Upper lobe of left lung (tissue), 6 donors: ENCODE results near the gene SPEF2. TPM values are rescaled to one million over a fixed set of nuclear protein-coding genes. Genes with fewer than 3 reads are reported as not detected.

Source experiments
- ATAC-seq, 2 donors: fragments of 200-7000 bp; cut with Tn5 transposase; one replicate each; pipeline ENCODE4 v1.9.1; 2022; ENCODE audit warnings: mild to moderate bottlenecking in 2 of 2, moderate library complexity in 2 of 2; ENCODE audit not compliant: low FRiP score in 2 of 2
- DNase-seq, 2 donors: peaks; one replicate each; pipeline ENCODE4 v3.0.0-alpha.2; 2019 to 2020
- H3K27ac ChIP-seq, 4 donors: fragments of 200-600 bp; sonication (generic); one replicate each; pipeline ENCODE4 v1.5.1; 2016 to 2019
- H3K27me3 ChIP-seq, 4 donors: fragments of 200-600 bp; sonication (generic); one replicate each; pipeline ENCODE4 v1.5.1; 2017 to 2019
- H3K36me3 ChIP-seq, 4 donors: fragments of 200-600 bp; sonication (generic); one replicate each; pipeline ENCODE4 v1.5.1; 2016 to 2019
- H3K4me1 ChIP-seq, 4 donors: fragments of 200-600 bp; sonication (generic); one replicate each; pipeline ENCODE4 v1.5.1; 2018 to 2019
- H3K4me3 ChIP-seq, 4 donors: fragments of 200-600 bp; sonication (generic); one replicate each; pipeline ENCODE4 v1.5.1; 2017 to 2019; ENCODE audit warnings: mild to moderate bottlenecking in 2 of 4, moderate library complexity in 1 of 4
- H3K9me3 ChIP-seq, 4 donors: fragments of 200-600 bp; sonication (generic); one replicate each; pipeline ENCODE4 v1.5.1; 2018 to 2019
- EP300 ChIP-seq, 4 donors: sonication (generic); formaldehyde crosslinking; IDR thresholded peaks; one replicate each; pipeline ENCODE4 v1.5.1; 2017; ENCODE audit warnings: antibody characterized with exemption in 4 of 4, control low read depth in 2 of 4
- POLR2A ChIP-seq, 4 donors: fragments of 450-650 bp; IDR thresholded peaks; one replicate each; pipeline ENCODE4 v1.5.1; 2016 to 2017; ENCODE audit warnings: antibody characterized with exemption in 4 of 4, mild to moderate bottlenecking in 2 of 4
- POLR2AphosphoS5 ChIP-seq, 2 donors: sonication (generic); formaldehyde crosslinking; IDR thresholded peaks; one replicate each; pipeline ENCODE4 v1.5.1; 2017; ENCODE audit warnings: antibody characterized with exemption in 2 of 2
- WGBS, 2 donors: methylation state at CpG; one replicate each; pipeline ENCODE4 v1.1.5; 2017 to 2018; 5-methylcytosine and 5-hydroxymethylcytosine counted together
- total RNA-seq, 6 donors: library from RNA; depleted of rRNA in 4 of 6; stranded (reverse); fragments of >200 nt in 4 of 6; gene quantifications; one replicate each; pipeline versions ENCODE4 v1.1.0 to v1.2.1, GENCODE V29; 2016 to 2021
- TF ChIP-seq, protein P1 (sequence below), 6 experiments: fragments of 450-650 bp in 4 of 6; fragments of 200-600 bp in 2 of 6; sonication (generic) in 2 of 6; IDR thresholded peaks; one replicate each; pipeline ENCODE4 v1.5.1; 2016 to 2019; ENCODE audit warnings: antibody characterized with exemption in 6 of 6
- donor health status: DM: no; HTN: no; CAD: no; lungs with moderate emphysema.
- donor health status: DM: no; HTN: yes; CAD: no; lungs with severe emphysema.

Gene SPEF2
- total RNA-seq, 6 donors from 2014 or later, result 6.6 to 95.3 (median 13.9) TPM

GRCh38 chr5:35660451-35660850 lies 42.8 kb downstream of the SPEF2 start:
- H3K4me3 ChIP-seq, result no peak overlapping the region
- WGBS, 2 donors, result 45 to 55% methylated on average over 1 of the region's 1 CpG
- DNase-seq (no peak), ATAC-seq (no peak)
- H3K4me1 ChIP-seq, result no peaks in the 10 kb centered on the region
- no peak overlapping the region for H3K27ac ChIP-seq
- no peaks in the 10 kb centered on the region for H3K36me3 ChIP-seq
- H3K27me3 ChIP-seq, result no peaks in the 10 kb centered on the region
- TF ChIP-seq, protein P1, sequence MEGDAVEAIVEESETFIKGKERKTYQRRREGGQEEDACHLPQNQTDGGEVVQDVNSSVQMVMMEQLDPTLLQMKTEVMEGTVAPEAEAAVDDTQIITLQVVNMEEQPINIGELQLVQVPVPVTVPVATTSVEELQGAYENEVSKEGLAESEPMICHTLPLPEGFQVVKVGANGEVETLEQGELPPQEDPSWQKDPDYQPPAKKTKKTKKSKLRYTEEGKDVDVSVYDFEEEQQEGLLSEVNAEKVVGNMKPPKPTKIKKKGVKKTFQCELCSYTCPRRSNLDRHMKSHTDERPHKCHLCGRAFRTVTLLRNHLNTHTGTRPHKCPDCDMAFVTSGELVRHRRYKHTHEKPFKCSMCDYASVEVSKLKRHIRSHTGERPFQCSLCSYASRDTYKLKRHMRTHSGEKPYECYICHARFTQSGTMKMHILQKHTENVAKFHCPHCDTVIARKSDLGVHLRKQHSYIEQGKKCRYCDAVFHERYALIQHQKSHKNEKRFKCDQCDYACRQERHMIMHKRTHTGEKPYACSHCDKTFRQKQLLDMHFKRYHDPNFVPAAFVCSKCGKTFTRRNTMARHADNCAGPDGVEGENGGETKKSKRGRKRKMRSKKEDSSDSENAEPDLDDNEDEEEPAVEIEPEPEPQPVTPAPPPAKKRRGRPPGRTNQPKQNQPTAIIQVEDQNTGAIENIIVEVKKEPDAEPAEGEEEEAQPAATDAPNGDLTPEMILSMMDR (IDR thresholded peaks at IDR 0.05), result no peak
- TF ChIP-seq POLR2AphosphoS5 (IDR thresholded peaks at IDR 0.05) (no peak), EP300 (IDR thresholded peaks at IDR 0.05) (no peak), POLR2A (IDR thresholded peaks at IDR 0.05) (no peak)
- H3K9me3 ChIP-seq, result no peaks in the 10 kb centered on the region

DNA sequence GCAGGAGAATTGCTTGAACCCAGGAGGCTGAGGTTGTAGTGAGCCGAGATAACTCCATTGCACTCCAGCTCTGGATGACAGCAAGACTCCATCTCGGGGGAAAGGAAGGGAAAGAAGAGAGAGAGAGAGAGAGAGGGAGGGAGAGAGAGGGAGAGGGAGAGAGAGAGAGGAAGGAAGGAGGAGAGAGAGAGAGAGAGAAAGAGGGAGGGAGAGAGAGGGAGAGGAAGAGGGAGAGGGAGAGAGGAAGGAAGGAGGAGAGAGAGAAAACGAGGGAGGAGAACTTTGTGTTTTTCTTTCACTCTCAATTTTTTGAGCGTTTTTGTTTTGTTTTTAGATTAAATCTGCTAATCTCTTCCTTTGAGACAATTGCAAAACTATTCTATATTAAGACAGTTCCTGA lies 46.9 kb downstream of the SPEF2 start:
- Histone ChIP-seq H3K9me3 (no peaks in the 10 kb centered on the region), H3K4me1 (no peaks in the 10 kb centered on the region), H3K4me3 (no peak overlapping the region), H3K27me3 (no peaks in the 10 kb centered on the region), H3K36me3 (no peaks in the 10 kb centered on the region), H3K27ac (no peak overlapping the region)
- 52 to 67% methylated on average over 4 of the region's 4 CpGs for WGBS, 2 donors
- TF ChIP-seq EP300 (IDR thresholded peaks at IDR 0.05), result no peak
- TF ChIP-seq POLR2AphosphoS5 (IDR thresholded peaks at IDR 0.05), result no peak
- TF ChIP-seq POLR2A (IDR thresholded peaks at IDR 0.05), result no peak
- TF ChIP-seq, protein P1 (IDR thresholded peaks at IDR 0.05), result no peak
- ATAC-seq (no peak), DNase-seq (no peak)

GRCh38 chr5:35665096-35665495 lies 47.4 kb downstream of the SPEF2 start:
- no peaks in the 10 kb centered on the region for H3K36me3 ChIP-seq
- no peak for DNase-seq
- no peaks in the 10 kb centered on the region for H3K9me3 ChIP-seq
- no peak overlapping the region for H3K27ac ChIP-seq
- TF ChIP-seq POLR2AphosphoS5 (IDR thresholded peaks at IDR 0.05) (no peak), POLR2A (IDR thresholded peaks at IDR 0.05) (no peak), EP300 (IDR thresholded peaks at IDR 0.05) (no peak)
- TF ChIP-seq, protein P1 (IDR thresholded peaks at IDR 0.05), result no peak
- H3K4me3 ChIP-seq, result no peak overlapping the region
- no peaks in the 10 kb centered on the region for H3K27me3 ChIP-seq
- no peak for ATAC-seq
- no peaks in the 10 kb centered on the region for H3K4me1 ChIP-seq
- 43 to 51% methylated on average over 4 of the region's 4 CpGs for WGBS, 2 donors

DNA sequence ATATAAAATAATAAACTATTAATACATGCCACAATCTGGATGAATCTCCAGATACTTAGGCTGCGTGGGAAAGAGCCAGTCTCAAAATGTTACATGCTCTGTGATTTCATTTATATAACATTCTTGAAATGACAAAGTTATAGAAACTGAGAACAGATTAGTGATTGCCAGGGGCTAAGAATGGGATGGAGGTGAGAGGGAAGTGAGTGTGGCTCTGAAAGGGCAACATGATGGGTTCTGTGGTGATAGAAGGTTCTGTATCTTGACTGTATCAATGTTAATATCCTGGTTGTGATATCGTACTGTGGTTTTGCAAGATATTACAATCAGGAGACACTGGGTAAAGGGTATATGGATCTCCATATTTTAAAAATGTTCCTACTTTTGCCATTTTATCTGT lies 50.7 kb downstream of the SPEF2 start:
- no peak for DNase-seq
- Histone ChIP-seq H3K9me3 (no peaks in the 10 kb centered on the region), H3K36me3 (no peaks in the 10 kb centered on the region), H3K27ac (no peak overlapping the region), H3K4me1 (no peaks in the 10 kb centered on the region), H3K4me3 (no peak overlapping the region), H3K27me3 (no peaks in the 10 kb centered on the region)
- 90 to 97% methylated on average over 2 of the region's 2 CpGs for WGBS, 2 donors
- TF ChIP-seq POLR2A (IDR thresholded peaks at IDR 0.05) (no peak), EP300 (IDR thresholded peaks at IDR 0.05) (no peak), POLR2AphosphoS5 (IDR thresholded peaks at IDR 0.05) (no peak)
- TF ChIP-seq, protein P1 (IDR thresholded peaks at IDR 0.05), result no peak
- no peak for ATAC-seq

DNA sequence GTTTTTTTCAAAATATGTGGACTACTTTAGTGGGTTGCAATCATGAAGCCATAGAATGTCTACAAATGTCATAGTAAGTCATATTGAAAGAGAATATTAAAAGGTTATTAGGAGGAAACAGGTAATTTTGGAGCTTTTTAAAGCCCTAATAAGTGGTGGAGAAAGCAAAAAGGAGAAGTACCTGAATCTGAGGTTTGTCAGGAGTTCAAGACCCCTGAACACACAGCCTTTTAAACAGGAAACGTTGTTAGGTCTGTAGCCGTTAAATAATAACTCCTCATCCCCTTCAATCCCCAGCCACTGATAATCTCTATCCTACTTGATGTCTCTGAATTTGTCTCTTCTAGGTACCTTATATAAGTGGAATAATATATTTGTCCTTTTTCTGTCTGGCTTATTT lies 51.1 kb downstream of the SPEF2 start:
- Histone ChIP-seq H3K9me3 (no peaks in the 10 kb centered on the region), H3K27ac (no peak overlapping the region), H3K4me1 (no peaks in the 10 kb centered on the region), H3K36me3 (no peaks in the 10 kb centered on the region), H3K4me3 (no peak overlapping the region), H3K27me3 (no peaks in the 10 kb centered on the region)
- WGBS, 2 donors, result 66 to 67% methylated on average over 2 of the region's 2 CpGs
- TF ChIP-seq, protein P1 (IDR thresholded peaks at IDR 0.05), result no peak
- TF ChIP-seq POLR2A (IDR thresholded peaks at IDR 0.05) (no peak), POLR2AphosphoS5 (IDR thresholded peaks at IDR 0.05) (no peak), EP300 (IDR thresholded peaks at IDR 0.05) (no peak)
- DNase-seq, result no peak
- no peak for ATAC-seq
